ENCODE results near the gene LSR.
A peak's percentile ranks its signal among the peaks of the same experiment; 100 is the strongest.
"Not testable (repeated sequence)": the region's sequence is repeated elsewhere in the genome, so short reads cannot be mapped to it uniquely, and the experiment has no call there.

The LSR gene

GRCh38 chr19:35268536-35269437, 20.0 kb downstream of the LSR start, which contains the start of gene USF2:
TSS of gene USF2 (plus strand) at chr19:35268962. CDS start at chr19:35269102, 140 bp downstream.
- DNase-seq: peak; percentile 92

GRCh38 chr19:35269438-35270117, 20.8 kb downstream of the LSR start:
- DNase-seq: peak; percentile 89

DNA sequence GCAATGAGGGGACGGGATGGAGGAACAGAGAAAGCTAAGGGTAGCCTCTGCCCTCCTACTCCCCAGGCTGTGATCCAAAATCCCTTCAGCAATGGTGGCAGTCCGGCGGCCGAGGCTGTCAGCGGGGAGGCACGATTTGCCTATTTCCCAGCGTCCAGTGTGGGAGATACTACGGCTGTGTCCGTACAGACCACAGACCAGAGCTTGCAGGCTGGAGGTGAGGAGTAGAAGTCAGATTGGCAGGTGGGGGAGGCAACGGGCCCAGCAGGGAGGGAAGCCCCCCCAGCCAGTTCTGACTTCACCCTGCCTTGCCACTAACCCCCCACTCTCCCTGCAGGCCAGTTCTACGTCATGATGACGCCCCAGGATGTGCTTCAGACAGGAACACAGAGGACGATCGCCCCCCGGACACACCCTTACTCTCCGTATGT, 21.6 kb downstream of the LSR start:
- no peak for DNase-seq

DNA sequence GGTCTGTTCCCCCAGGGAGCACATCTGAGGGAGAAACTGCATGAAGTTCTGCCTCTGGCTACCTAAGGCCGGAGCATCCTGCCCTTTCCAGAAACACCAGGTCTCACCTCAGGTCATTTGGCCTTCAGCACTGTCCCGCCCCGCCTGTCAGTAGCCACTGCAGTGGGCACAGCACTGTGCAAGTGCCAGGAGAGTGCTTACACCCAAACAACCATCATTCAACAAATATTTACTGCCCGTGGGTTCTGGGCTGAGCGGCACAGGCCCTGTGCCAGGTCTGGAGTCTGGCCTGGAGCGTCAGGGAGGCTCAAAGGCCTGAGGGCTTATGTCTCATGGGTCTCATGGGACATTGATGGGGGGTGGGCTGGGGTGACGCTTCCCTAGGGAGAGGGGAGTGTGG, 22.7 kb downstream of the LSR start:
- no peak for DNase-seq

DNA sequence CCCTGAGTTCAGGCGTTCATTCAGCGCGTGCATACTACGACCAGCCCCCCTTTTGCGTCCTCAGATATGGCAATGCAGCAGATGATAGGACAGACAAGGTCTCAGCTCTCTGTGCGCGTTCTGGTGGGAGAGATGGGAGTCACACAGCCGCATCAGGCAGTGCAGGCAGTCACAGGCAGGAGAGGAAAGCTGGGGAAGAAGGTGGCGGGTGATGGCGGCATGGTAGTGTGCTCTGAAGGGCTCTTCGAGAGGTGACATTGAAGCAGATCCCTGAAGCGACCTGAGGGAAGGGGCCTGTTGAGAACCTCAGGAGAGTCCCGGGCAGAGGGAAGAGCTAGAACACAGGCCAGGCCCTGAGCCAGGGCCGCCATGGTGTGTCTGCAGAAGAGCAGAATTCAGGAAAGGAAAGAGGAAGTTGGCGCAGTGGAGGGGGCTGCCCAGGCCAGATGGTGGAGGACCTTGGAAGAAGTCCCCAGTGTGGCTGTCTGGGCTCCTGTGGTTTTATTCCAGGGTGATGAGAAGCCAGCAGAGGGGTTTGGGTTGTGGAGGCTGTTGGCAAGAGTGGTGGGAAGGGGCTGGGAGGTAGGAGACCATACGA, 23.4 kb downstream of the LSR start:
- no peak for DNase-seq

- DNase-seq: no peak
Measured at GRCh38 chr19:35272954-35273649, 24.3 kb downstream of the LSR start.

DNA sequence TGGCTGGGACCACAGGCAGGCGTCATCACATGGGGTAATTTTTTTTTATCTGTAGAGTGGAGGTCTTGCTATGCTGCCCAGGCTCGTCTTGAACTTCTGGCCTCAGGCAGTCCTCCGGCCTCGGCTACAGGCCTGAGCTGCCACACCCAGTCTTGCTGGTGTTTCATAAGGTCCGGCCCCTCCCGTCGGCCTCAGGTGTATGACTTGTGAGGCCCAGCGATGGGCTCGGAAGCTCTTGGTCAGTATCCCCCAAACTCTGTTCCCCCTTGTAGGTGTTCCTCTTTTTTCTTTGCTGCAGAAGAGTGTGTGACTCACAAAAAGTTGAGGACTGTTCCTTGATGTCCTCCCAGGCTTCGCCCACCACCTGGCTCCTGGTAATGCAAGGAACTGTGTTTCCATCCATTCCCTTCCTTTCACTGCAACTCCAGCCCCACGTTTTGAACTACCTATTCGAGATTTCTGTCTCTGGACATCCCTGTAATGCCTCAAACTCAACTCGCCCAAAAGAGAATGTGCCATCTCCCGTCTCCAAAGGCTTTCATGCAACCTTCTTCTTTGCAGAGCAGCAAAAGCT, 25.0 kb downstream of the LSR start:
- no peak for DNase-seq

- no peak for DNase-seq
Measured at GRCh38 chr19:35274323-35274722, 25.5 kb downstream of the LSR start.

DNA sequence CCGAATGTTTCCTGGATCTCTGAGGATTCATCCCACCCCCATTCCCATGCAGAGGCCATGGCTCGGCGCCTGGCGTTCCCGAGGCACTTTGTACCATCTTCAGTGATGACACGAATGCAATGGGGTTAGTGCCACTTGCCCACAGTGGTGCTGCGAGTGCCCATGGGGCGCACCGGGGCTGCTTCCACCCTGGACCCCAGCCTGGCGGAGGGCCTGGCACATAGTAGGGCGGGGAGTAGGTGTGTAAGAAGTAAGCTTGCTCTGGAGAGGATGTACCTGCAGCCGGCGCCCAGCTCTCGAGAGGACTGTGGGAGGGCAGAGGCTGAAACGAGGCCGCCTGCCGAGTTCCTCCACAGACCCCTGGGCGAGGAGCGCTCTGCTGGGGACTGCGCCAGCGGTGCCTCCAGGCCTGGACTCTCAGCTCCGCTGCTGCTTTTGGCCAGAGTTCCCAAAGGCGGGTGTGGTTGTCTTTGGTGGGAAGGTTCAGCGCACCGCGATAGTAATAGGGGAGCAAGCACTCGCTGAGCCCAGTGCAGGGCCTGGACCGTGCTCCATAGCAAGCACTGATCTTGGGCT, 28.0 kb downstream of the LSR start:
- DNase-seq: no peak

GRCh38 chr19:35278578-35279284, 29.9 kb downstream of the LSR start:
- DNase-seq: no peak

GRCh38 chr19:35279374-35279773, 30.6 kb downstream of the LSR start:
- no peak for DNase-seq

GRCh38 chr19:35279985-35280821, 31.4 kb downstream of the LSR start:
- DNase-seq: no peak

DNA sequence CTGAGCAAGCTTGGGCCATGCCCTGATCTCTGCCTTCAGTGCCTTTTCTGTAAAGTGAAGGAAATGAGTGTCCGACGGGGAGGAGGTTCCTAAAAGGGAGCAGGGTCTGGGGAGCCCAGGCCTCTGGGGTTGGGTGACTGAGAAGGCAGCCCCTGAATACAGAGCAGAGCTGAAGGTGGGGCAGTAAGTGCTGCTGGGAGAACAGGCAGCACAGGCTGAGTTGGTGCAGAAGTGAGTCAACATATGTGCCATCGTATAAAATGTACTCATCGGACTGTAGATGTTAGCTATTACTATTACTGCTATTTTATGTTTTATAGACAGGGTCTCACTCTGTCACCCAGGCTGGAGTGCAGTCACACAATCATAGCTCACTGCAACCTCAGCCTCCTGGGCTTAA, 32.5 kb downstream of the LSR start:
- DNase-seq: no peak

- no peak for DNase-seq
Measured at GRCh38 chr19:35284153-35285094, 35.6 kb downstream of the LSR start.

DNA sequence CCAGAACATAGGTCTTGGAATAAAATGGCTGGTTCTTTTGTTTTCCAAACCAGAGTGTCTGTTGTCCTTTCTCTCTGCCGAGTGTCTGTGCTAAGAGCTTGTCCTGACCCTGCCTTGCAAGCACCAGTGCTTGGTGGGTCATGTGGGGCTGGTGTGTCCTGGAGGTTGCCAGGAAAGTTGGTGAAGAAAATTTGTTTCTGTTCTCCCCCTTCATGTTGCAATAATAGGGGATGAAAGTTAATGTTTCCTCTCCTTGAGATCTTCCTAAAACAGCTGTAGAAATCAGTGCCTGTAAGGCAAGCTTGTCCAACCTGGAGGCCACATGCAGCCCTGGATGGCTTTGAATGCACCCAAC, 36.3 kb downstream of the LSR start:
- no peak for DNase-seq

- not testable (repeated sequence) for DNase-seq
Measured at GRCh38 chr19:35285465-35285864, 36.7 kb downstream of the LSR start.

- not testable (repeated sequence) for DNase-seq
Measured at GRCh38 chr19:35286101-35286500, 37.3 kb downstream of the LSR start.

GRCh38 chr19:35287713-35288112, 38.9 kb downstream of the LSR start:
- no peak for DNase-seq

DNA sequence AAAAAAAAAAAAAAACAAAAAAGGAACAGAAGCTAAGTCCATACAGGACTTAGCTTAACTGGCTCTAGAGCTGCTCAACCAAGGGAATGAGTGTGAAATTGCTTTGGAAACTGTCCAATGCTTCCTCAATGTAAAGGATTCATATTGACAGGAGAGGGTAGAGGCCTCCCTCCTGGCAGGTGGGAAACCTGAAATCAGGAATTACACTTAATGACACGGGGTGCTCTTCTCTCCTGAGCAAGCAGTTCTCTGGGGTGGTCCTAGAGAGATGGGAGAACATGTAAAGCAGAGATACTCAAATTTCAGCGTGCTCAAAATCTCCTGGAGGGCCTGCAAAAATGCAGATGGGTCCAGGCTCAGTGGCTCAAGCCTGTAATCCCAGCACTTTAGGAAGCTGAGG, 39.5 kb downstream of the LSR start:
- DNase-seq: peak; percentile 9

- DNase-seq: no peak
Measured at GRCh38 chr19:35288906-35289305, 40.1 kb downstream of the LSR start.
